Adrenal gland (tissue), 5 donors: ENCODE measurements around the gene VEPH1.

ENCODE experiments used
- CTCF ChIP-seq, 6 experiments: fragments of 450-650 bp in 4 of 6; fragments of 200-600 bp in 2 of 6; sonication (generic) in 1 of 6; IDR thresholded peaks; 1 replicate in 5 of 6; 2 replicates in 1 of 6; pipeline versions ENCODE4 v1.5.1 to v1.8.0; 2016 to 2021; ENCODE audit warnings: antibody characterized with exemption in 6 of 6, mild to moderate bottlenecking in 2 of 6, moderate library complexity in 1 of 6
- POLR2A ChIP-seq, 2 donors: fragments of 450-650 bp; IDR thresholded peaks; one replicate each; pipeline ENCODE4 v1.6.1; 2017; ENCODE audit warnings: antibody characterized with exemption in 2 of 2, mild to moderate bottlenecking in 2 of 2, moderate library complexity in 1 of 2
- donor health status: DM: no; HTN: no; CAD: no.

- TF ChIP-seq POLR2A (IDR thresholded peaks at IDR 0.05) (no peak), CTCF (IDR thresholded peaks at IDR 0.05) (no peak)
Measured at GRCh38 chr3:157259825-157260224, 243.4 kb downstream of the VEPH1 start.
